Gastrocnemius medialis (tissue), 4 donors: ENCODE data around the gene TRAK1.

Source experiments
- POLR2A ChIP-seq, 2 donors: fragments of 450-650 bp; IDR thresholded peaks; one replicate each; pipeline ENCODE4 v1.6.1; 2017; ENCODE audit warnings: antibody characterized with exemption in 2 of 2, mild to moderate bottlenecking in 2 of 2, moderate library complexity in 2 of 2
- TF ChIP-seq, protein P1 (sequence below), 5 experiments: fragments of 450-650 bp in 3 of 5; fragments of 200-600 bp in 2 of 5; sonication (generic) in 2 of 5; IDR thresholded peaks in 4 of 5; conservative IDR thresholded peaks in 1 of 5; 1 replicate in 4 of 5; 2 replicates in 1 of 5; pipeline ENCODE4 v1.5.1; 2016 to 2019; ENCODE audit warnings: antibody characterized with exemption in 5 of 5, mild to moderate bottlenecking in 3 of 5, moderate library complexity in 3 of 5

GRCh38 chr3:42072831-42073301, 18.3 kb upstream of the TRAK1 start:
- no peak for TF ChIP-seq POLR2A (IDR thresholded peaks at IDR 0.05)
- TF ChIP-seq, protein P1, sequence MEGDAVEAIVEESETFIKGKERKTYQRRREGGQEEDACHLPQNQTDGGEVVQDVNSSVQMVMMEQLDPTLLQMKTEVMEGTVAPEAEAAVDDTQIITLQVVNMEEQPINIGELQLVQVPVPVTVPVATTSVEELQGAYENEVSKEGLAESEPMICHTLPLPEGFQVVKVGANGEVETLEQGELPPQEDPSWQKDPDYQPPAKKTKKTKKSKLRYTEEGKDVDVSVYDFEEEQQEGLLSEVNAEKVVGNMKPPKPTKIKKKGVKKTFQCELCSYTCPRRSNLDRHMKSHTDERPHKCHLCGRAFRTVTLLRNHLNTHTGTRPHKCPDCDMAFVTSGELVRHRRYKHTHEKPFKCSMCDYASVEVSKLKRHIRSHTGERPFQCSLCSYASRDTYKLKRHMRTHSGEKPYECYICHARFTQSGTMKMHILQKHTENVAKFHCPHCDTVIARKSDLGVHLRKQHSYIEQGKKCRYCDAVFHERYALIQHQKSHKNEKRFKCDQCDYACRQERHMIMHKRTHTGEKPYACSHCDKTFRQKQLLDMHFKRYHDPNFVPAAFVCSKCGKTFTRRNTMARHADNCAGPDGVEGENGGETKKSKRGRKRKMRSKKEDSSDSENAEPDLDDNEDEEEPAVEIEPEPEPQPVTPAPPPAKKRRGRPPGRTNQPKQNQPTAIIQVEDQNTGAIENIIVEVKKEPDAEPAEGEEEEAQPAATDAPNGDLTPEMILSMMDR (IDR thresholded peaks at IDR 0.05 in 4 of 5, conservative IDR thresholded peaks at IDR 0.05 in 1 of 5) = no peak
